ENCODE data around the gene ATOH8. TPM values are rescaled to one million over a fixed set of nuclear protein-coding genes. Genes with fewer than 3 reads are reported as not detected.

ATOH8 gene
- total RNA-seq, 2 experiments from 2014 or later: 0.44 TPM; not detected in 1

- CTCF ChIA-PET (ENCODE audit: unreplicated experiment): no interaction called here
- H3K27ac ChIP-seq (ENCODE audit: low read depth, low read length, poor library complexity, severe bottlenecking): no peak overlapping the region
- H3K4me2 ChIP-seq (ENCODE audit: low read length): no peak overlapping the region
- H3K79me2 ChIP-seq (ENCODE audit: insufficient read depth, low read depth, low read length): no peaks in the 10 kb centered on the region
- no peak overlapping the region for H2AFZ ChIP-seq (ENCODE audit: low read length)
- intact Hi-C loops (cut with micrococcal nuclease; ENCODE audit: unreplicated experiment): no loop called here
- BruUV-seq (replicated peaks): no TSS peak
- no peak for DNase-seq (ENCODE audit: low spot score)
- no peaks in the 10 kb centered on the region for H3K36me3 ChIP-seq (ENCODE audit: insufficient read depth, low read length)
- H3K9me3 ChIP-seq (ENCODE audit: low read length): no peaks in the 10 kb centered on the region
- H3K4me3 ChIP-seq (ENCODE audit: low read depth, low read length, poor library complexity, severe bottlenecking): no peak overlapping the region
- POLR2A ChIA-PET: no interaction called here
- TF ChIP-seq EZH2phosphoT487 (IDR thresholded peaks at IDR 0.05; ENCODE audit: borderline replicate concordance, low read depth, low read length) (no peak), CTCF (conservative IDR thresholded peaks at IDR 0.05; ENCODE audit: low read length) (no peak)
- H3K9me2 ChIP-seq (ENCODE audit: insufficient read depth, low read length): no peaks in the 10 kb centered on the region
- no peaks in the 10 kb centered on the region for H4K20me1 ChIP-seq (ENCODE audit: insufficient read depth, low read length)
- no peaks in the 10 kb centered on the region for H3K4me1 ChIP-seq (ENCODE audit: insufficient read depth, low read length, poor library complexity, severe bottlenecking)
Observed at GRCh38 chr2:85766229-85766628, 12.4 kb downstream of the ATOH8 start.

- intact Hi-C loops (cut with micrococcal nuclease; ENCODE audit: unreplicated experiment): no loop called here
- BruUV-seq (replicated peaks): no TSS peak
Observed at GRCh38 chr2:85767803-85768665, 14.2 kb downstream of the ATOH8 start.

More at GRCh38 chr2:85767803-85768665, 14.2 kb downstream of the ATOH8 start:
- Histone ChIP-seq H3K4me1 (ENCODE audit: insufficient read depth, low read length, poor library complexity, severe bottlenecking) (no peaks in the 10 kb centered on the region), H3K27ac (ENCODE audit: low read depth, low read length, poor library complexity, severe bottlenecking) (no peak overlapping the region), H3K9me3 (ENCODE audit: low read length) (no peaks in the 10 kb centered on the region), H3K9me2 (ENCODE audit: insufficient read depth, low read length) (no peaks in the 10 kb centered on the region), H4K20me1 (ENCODE audit: insufficient read depth, low read length) (no peaks in the 10 kb centered on the region), H3K4me3 (ENCODE audit: low read depth, low read length, poor library complexity, severe bottlenecking) (no peak overlapping the region), H3K36me3 (ENCODE audit: insufficient read depth, low read length) (no peaks in the 10 kb centered on the region), H2AFZ (ENCODE audit: low read length) (no peak overlapping the region), H3K79me2 (ENCODE audit: insufficient read depth, low read depth, low read length) (no peaks in the 10 kb centered on the region), H3K4me2 (ENCODE audit: low read length) (no peak overlapping the region)
- ChIA-PET CTCF (ENCODE audit: unreplicated experiment) (no interaction called here), POLR2A (interaction anchor here (0.9 to 1.0 kb wide), 2 partner anchors 18 to 89 kb away, joined by 3 read pairs; no protein-coding TSS in a partner anchor)
- no peak for DNase-seq (ENCODE audit: low spot score)
- TF ChIP-seq CTCF (conservative IDR thresholded peaks at IDR 0.05; ENCODE audit: low read length) (no peak), EZH2phosphoT487 (IDR thresholded peaks at IDR 0.05; ENCODE audit: borderline replicate concordance, low read depth, low read length) (no peak)
